PC-3 (cell line): ENCODE measurements around the gene CCDC88B. TPM values are rescaled to one million over a fixed set of nuclear protein-coding genes. Genes with fewer than 3 reads are reported as not detected.

Experiments used
- ATAC-seq: fragments of 200-7000 bp; cut with Tn5 transposase; 2 replicates; pipeline ENCODE4 v1.9.1; 2020; ENCODE audit warnings: mild to moderate bottlenecking, moderate library complexity
- BruUV-seq: library from RNA; stranded (reverse); fragments of 400-500 nt; replicated peaks from 2 replicates; lab custom pipeline; 2021; lab: Mats Ljungman, UMichigan
- CTCF ChIA-PET: fragments of 300-600 bp; sonication (Branson Sonifier 250); formaldehyde crosslinking; loops from one replicate; lab custom pipeline; 2022; ENCODE audit warnings: antibody characterized with exemption; lab: Charles Lee
- POLR2A ChIA-PET: fragments of 300-600 bp; sonication (Branson Sonifier 250); formaldehyde crosslinking; loops from one replicate; lab custom pipeline; 2022; ENCODE audit warnings: antibody characterized with exemption; ENCODE audit not compliant: unreplicated experiment; lab: Charles Lee
- DNase-seq: peaks from one replicate; pipeline ENCODE4 v3.0.0-alpha.2; 2015
- H2AFZ ChIP-seq: fragments of 300-600 bp; sonication (generic); 2 replicates; pipeline ENCODE4 v1.6.0; 2016; ENCODE audit warnings: antibody characterized with exemption, low read length
- H3F3A ChIP-seq: fragments of 300-600 bp; sonication (generic); one replicate; pipeline ENCODE4 v1.6.0; 2017; ENCODE audit warnings: antibody characterized with exemption, low read length, control low read depth, mild to moderate bottlenecking; ENCODE audit not compliant: unreplicated experiment
- H3K27ac ChIP-seq: fragments of 300-600 bp; sonication (generic); 2 replicates; pipeline ENCODE4 v1.5.1; 2016; ENCODE audit warnings: mild to moderate bottlenecking, low read length
- H3K27me3 ChIP-seq: fragments of 300-600 bp; sonication (generic); 2 replicates; pipeline ENCODE4 v1.6.1; 2016; ENCODE audit warnings: low read length, mixed read lengths
- H3K36me3 ChIP-seq: fragments of 300-600 bp; sonication (generic); 2 replicates; pipeline ENCODE4 v1.6.1; 2016; ENCODE audit warnings: low read depth, mixed run types, low read length, mixed read lengths
- H3K4me1 ChIP-seq: fragments of 300-600 bp; sonication (generic); 2 replicates; pipeline ENCODE4 v1.5.1; 2016; ENCODE audit warnings: low read length; ENCODE audit not compliant: insufficient read depth
- H3K4me2 ChIP-seq: fragments of 300-600 bp; sonication (generic); 2 replicates; pipeline ENCODE4 v1.6.0; 2016; ENCODE audit warnings: low read length
- H3K4me3 ChIP-seq: fragments of 300-600 bp; sonication (generic); 2 replicates; pipeline ENCODE4 v1.5.1; 2016; ENCODE audit warnings: mild to moderate bottlenecking, low read length, mixed read lengths
- H3K79me2 ChIP-seq: fragments of 300-600 bp; sonication (generic); 2 replicates; pipeline ENCODE4 v1.6.1; 2017; ENCODE audit warnings: low read length, mixed read lengths
- H3K9ac ChIP-seq: fragments of 300-600 bp; sonication (generic); 2 replicates; pipeline ENCODE4 v1.6.0; 2016; ENCODE audit warnings: mild to moderate bottlenecking, low read length
- H3K9me2 ChIP-seq: fragments of 300-600 bp; sonication (generic); replicated peaks from 2 replicates; pipeline ENCODE4 v1.6.1; 2016; ENCODE audit warnings: mixed run types, low read length, mixed read lengths
- H3K9me3 ChIP-seq: fragments of 300-600 bp; sonication (generic); 2 replicates; pipeline ENCODE4 v1.6.1; 2016; ENCODE audit warnings: low read length, mixed read lengths
- H4K20me1 ChIP-seq: fragments of 300-600 bp; sonication (generic); 2 replicates; pipeline ENCODE4 v1.6.1; 2016; ENCODE audit warnings: low read length, mixed read lengths
- CTCF ChIP-seq: fragments of 300-600 bp; sonication (generic); conservative IDR thresholded peaks from 2 replicates; pipeline ENCODE4 v1.5.1; 2017; ENCODE audit warnings: antibody characterized with exemption, low read depth, mild to moderate bottlenecking, low read length
- EZH2 ChIP-seq: fragments of 300-600 bp; sonication (generic); IDR thresholded peaks from one replicate; pipeline ENCODE4 v1.6.1; 2017; ENCODE audit warnings: antibody characterized with exemption, mild to moderate bottlenecking, low read length; ENCODE audit not compliant: unreplicated experiment
- EZH2phosphoT487 ChIP-seq: fragments of 300-600 bp; sonication (generic); IDR thresholded peaks from 2 replicates; pipeline ENCODE4 v1.6.1; 2018; ENCODE audit warnings: mild to moderate bottlenecking, antibody characterized with exemption, low read length, borderline replicate concordance
- intact Hi-C: fragments of 100-400 bp; cut with micrococcal nuclease; formaldehyde crosslinking; loops from 2 replicates; pipeline ENCODE4 v1.9.0; 2023
- total RNA-seq: library from RNA; depleted of rRNA; stranded (reverse); fragments of >200 nt; gene quantifications from 2 replicates; pipeline ENCODE4 v1.2.3, GENCODE V29; 2014

CCDC88B gene
- total RNA-seq, 1 experiment from 2014 or later = 21.0 TPM

GRCh38 chr11:64305691-64306562 is 34.1 kb upstream of the CCDC88B start:
- Histone ChIP-seq H4K20me1 (no peaks in the 10 kb centered on the region), H2AFZ (peak overlapping the region; percentile 66), H3K27ac (peak overlapping the region; percentile 74), H3K4me1 (peaks cover 20% of the 10 kb centered on the region), H3K9me2 (no peaks in the 10 kb centered on the region), H3K9ac (peak overlapping the region; percentile 88), H3K27me3 (no peaks in the 10 kb centered on the region), H3K36me3 (no peaks in the 10 kb centered on the region), H3K4me2 (peak overlapping the region; percentile 91), H3K4me3 (peak overlapping the region; percentile 81), H3K79me2 (peaks cover 39% of the 10 kb centered on the region), H3F3A (no peaks in the 10 kb centered on the region), H3K9me3 (no peaks in the 10 kb centered on the region)
- POLR2A ChIA-PET = interaction anchor here (1.6 kb wide), 1 partner anchor 12 kb away, joined by 27 read pairs; the partner anchor contains the start of genes PRDX5 and TRMT112
- peak; percentile 73 for DNase-seq
- intact Hi-C loops = loop anchor here (1.0 to 2.0 kb wide), 6 partner anchors 11 to 120 kb away; partner anchors contain the start of genes FKBP2, STIP1 and TRMT112
- CTCF ChIA-PET = interaction anchor here (0.6 to 2.0 kb wide), 2 partner anchors 49 to 92 kb away, joined by 6 to 20 read pairs; no protein-coding TSS in a partner anchor
- BruUV-seq = no TSS peak
- ATAC-seq = peak; percentile 10
- TF ChIP-seq EZH2 (no peak), CTCF (peak; percentile 63), EZH2phosphoT487 (no peak)

GRCh38 chr11:64306563-64306875 is 33.5 kb upstream of the CCDC88B start:
- ATAC-seq = no peak
- H4K20me1 ChIP-seq = no peaks in the 10 kb centered on the region
- peaks cover 43% of the 10 kb centered on the region for H3K79me2 ChIP-seq
- H3K27me3 ChIP-seq = no peaks in the 10 kb centered on the region
- H3K9me2 ChIP-seq = no peaks in the 10 kb centered on the region
- intact Hi-C loops = no loop called here
- POLR2A ChIA-PET = no interaction called here
- H3K4me3 ChIP-seq = peak overlapping the region; percentile 81
- H3F3A ChIP-seq = no peaks in the 10 kb centered on the region
- TF ChIP-seq EZH2phosphoT487 = no peak
- TF ChIP-seq EZH2 = no peak
- TF ChIP-seq CTCF = no peak
- H3K9ac ChIP-seq = peak overlapping the region; percentile 88
- CTCF ChIA-PET = no interaction called here
- TSS peak; percentile 57 for BruUV-seq
- H3K4me2 ChIP-seq = peak overlapping the region; percentile 91
- peak overlapping the region; percentile 74 for H3K27ac ChIP-seq
- DNase-seq = no peak
- H3K4me1 ChIP-seq = peaks cover 20% of the 10 kb centered on the region
- peak overlapping the region; percentile 66 for H2AFZ ChIP-seq
- no peaks in the 10 kb centered on the region for H3K9me3 ChIP-seq
- H3K36me3 ChIP-seq = no peaks in the 10 kb centered on the region
